Mesenchymal stem cell (in vitro differentiated cells and primary cell): Measurements from ENCODE around the gene SEMA3C.
"Not testable (repeated sequence)": the region's sequence is repeated elsewhere in the genome, so short reads cannot be mapped to it uniquely, and the experiment has no call there.

Source experiments
- DNase-seq: peaks from one replicate; pipeline ENCODE4 v3.0.0-alpha.2; 2013
- H2AFZ ChIP-seq: one replicate; pipeline ENCODE4 v1.6.1; 2013; ENCODE audit warnings: low read depth, mild to moderate bottlenecking, control low read depth, inconsistent platforms, low read length, moderate library complexity
- H2AK5ac ChIP-seq: 2 replicates; pipeline ENCODE4 v1.6.1; 2013; ENCODE audit warnings: low read length, moderate library complexity, mild to moderate bottlenecking, inconsistent platforms; ENCODE audit not compliant: severe bottlenecking
- H2BK120ac ChIP-seq: one replicate; pipeline ENCODE4 v1.6.1; 2013; ENCODE audit warnings: low read depth, mild to moderate bottlenecking, inconsistent platforms, low read length, moderate library complexity
- H2BK12ac ChIP-seq, 2 experiments: one replicate each; pipeline ENCODE4 v1.6.1; 2013; ENCODE audit warnings: inconsistent platforms in 2 of 2, low read length in 2 of 2, mild to moderate bottlenecking in 2 of 2, moderate library complexity in 2 of 2, control low read depth in 1 of 2
- H2BK15ac ChIP-seq: one replicate; pipeline ENCODE4 v1.6.1; 2013; ENCODE audit warnings: mild to moderate bottlenecking, low read depth, inconsistent platforms; ENCODE audit not compliant: poor library complexity, severe bottlenecking
- H2BK5ac ChIP-seq: 2 replicates; pipeline ENCODE4 v1.6.1; 2013; ENCODE audit warnings: low read depth, mild to moderate bottlenecking, low read length, control low read depth, inconsistent platforms; ENCODE audit not compliant: poor library complexity, severe bottlenecking
- H3K14ac ChIP-seq, 2 experiments: one replicate each; pipeline ENCODE4 v1.6.1; 2013; ENCODE audit warnings: inconsistent platforms in 2 of 2, low read length in 2 of 2, control low read depth in 1 of 2, mild to moderate bottlenecking in 1 of 2, moderate library complexity in 1 of 2
- H3K18ac ChIP-seq, 2 experiments: one replicate each; pipeline ENCODE4 v1.6.1; 2013; ENCODE audit warnings: inconsistent platforms in 2 of 2, low read length in 2 of 2, control low read depth in 1 of 2, low read depth in 1 of 2, mild to moderate bottlenecking in 1 of 2
- H3K23ac ChIP-seq, 2 experiments: one replicate each; pipeline ENCODE4 v1.6.1; 2013; ENCODE audit warnings: inconsistent platforms in 2 of 2, low read length in 2 of 2, mild to moderate bottlenecking in 2 of 2, moderate library complexity in 2 of 2, control low read depth in 1 of 2
- H3K27ac ChIP-seq: 2 replicates; pipeline ENCODE4 v1.5.1; 2013; ENCODE audit warnings: mild to moderate bottlenecking, moderate library complexity, low read length, control low read depth, inconsistent platforms; ENCODE audit not compliant: poor library complexity, severe bottlenecking
- H3K27me3 ChIP-seq, 2 experiments: 2 replicates each; pipeline versions ENCODE4 v1.6.1 to v1.7.0; 2013; ENCODE audit warnings: low read length in 2 of 2, mild to moderate bottlenecking in 2 of 2, moderate library complexity in 2 of 2, control low read depth in 1 of 2, inconsistent platforms in 1 of 2; ENCODE audit not compliant: control insufficient read depth in 1 of 2, insufficient read depth in 1 of 2
- H3K36me3 ChIP-seq, 2 experiments: 2 replicates each; pipeline versions ENCODE4 v1.6.1 to v1.7.0; 2013; ENCODE audit warnings: low read length in 2 of 2, control low read depth in 1 of 2, inconsistent platforms in 1 of 2, low read depth in 1 of 2, mild to moderate bottlenecking in 1 of 2; ENCODE audit not compliant: insufficient read depth in 2 of 2, control insufficient read depth in 1 of 2
- H3K4ac ChIP-seq, 2 experiments: one replicate each; pipeline ENCODE4 v1.6.1; 2013; ENCODE audit warnings: inconsistent platforms in 2 of 2, low read length in 2 of 2, mild to moderate bottlenecking in 2 of 2, moderate library complexity in 2 of 2, control low read depth in 1 of 2, low read depth in 1 of 2
- H3K4me1 ChIP-seq: 2 replicates; pipeline ENCODE4 v1.6.1; 2013; ENCODE audit warnings: low read depth, low read length, control low read depth; ENCODE audit not compliant: control insufficient read depth, insufficient read depth
- H3K4me2 ChIP-seq: 2 replicates; pipeline ENCODE4 v1.6.1; 2013; ENCODE audit warnings: low read length, mild to moderate bottlenecking, inconsistent platforms; ENCODE audit not compliant: poor library complexity, severe bottlenecking
- H3K4me3 ChIP-seq, 2 experiments: 2 replicates each; pipeline versions ENCODE4 v1.5.1 to v1.7.0; 2013; ENCODE audit warnings: low read length in 2 of 2, mild to moderate bottlenecking in 2 of 2, control low read depth in 1 of 2, low read depth in 1 of 2; ENCODE audit not compliant: insufficient read depth in 1 of 2
- H3K79me1 ChIP-seq: replicated peaks from 2 replicates; pipeline ENCODE4 v1.6.1; 2013; ENCODE audit warnings: mild to moderate bottlenecking, control low read depth, low read length, inconsistent platforms; ENCODE audit not compliant: poor library complexity, severe bottlenecking
- H3K9ac ChIP-seq: 2 replicates; pipeline ENCODE4 v1.7.0; 2013; ENCODE audit warnings: mild to moderate bottlenecking, low read length, moderate library complexity
- H3K9me3 ChIP-seq: 2 replicates; pipeline ENCODE4 v1.7.0; 2013; ENCODE audit warnings: mild to moderate bottlenecking, low read length; ENCODE audit not compliant: control insufficient read depth
- H4K8ac ChIP-seq: one replicate; pipeline ENCODE4 v1.6.1; 2013; ENCODE audit warnings: inconsistent platforms, mild to moderate bottlenecking, low read length, moderate library complexity
- H4K91ac ChIP-seq: one replicate; pipeline ENCODE4 v1.6.1; 2013; ENCODE audit warnings: mild to moderate bottlenecking, low read length, inconsistent platforms
- WGBS: methylation state at CpG from one replicate; pipeline ENCODE4 v1.1.7; 2013; ENCODE audit warnings: mixed read lengths; 5-methylcytosine and 5-hydroxymethylcytosine counted together

Gene SEMA3C

GRCh38 chr7:80926955-80927354 lies 8.1 kb upstream of the SEMA3C start:
- H2BK5ac ChIP-seq = not testable (repeated sequence)

GRCh38 chr7:80924090-80924489 lies 5.2 kb upstream of the SEMA3C start:
- Histone ChIP-seq H3K27me3 (no peaks in the 10 kb centered on the region), H3K9me3 (no peaks in the 10 kb centered on the region), H3K27ac (no peak overlapping the region), H3K4me3 (no peak overlapping the region), H2AK5ac (no peak overlapping the region), H3K9ac (no peak overlapping the region), H4K91ac (no peak overlapping the region), H3K4me2 (no peak overlapping the region), H3K18ac (no peak overlapping the region), H3K36me3 (no peaks in the 10 kb centered on the region), H2AFZ (no peak overlapping the region), H3K14ac (no peak overlapping the region), H2BK120ac (no peak overlapping the region), H3K79me1 (no peaks in the 10 kb centered on the region), H3K4ac (no peak overlapping the region), H3K23ac (no peak overlapping the region), H2BK12ac (no peak overlapping the region), H4K8ac (no peak overlapping the region), H2BK15ac (no peak overlapping the region), H3K4me1 (peaks cover 1% of the 10 kb centered on the region), H2BK5ac (no peak overlapping the region)
- no peak for DNase-seq
- no CpG with 5 or more reads among the region's 2 CpGs for WGBS

More at GRCh38 chr7:80926955-80927354, 8.1 kb upstream of the SEMA3C start:
- H3K14ac ChIP-seq, DNase-seq, H2AK5ac ChIP-seq, H3K27ac ChIP-seq, H3K18ac ChIP-seq, H2BK120ac ChIP-seq, H3K36me3 ChIP-seq, H3K9me3 ChIP-seq, H3K4ac ChIP-seq, H4K91ac ChIP-seq, H3K23ac ChIP-seq, H3K4me2 ChIP-seq, H3K9ac ChIP-seq, H3K4me1 ChIP-seq, H3K27me3 ChIP-seq, H2AFZ ChIP-seq, H3K4me3 ChIP-seq, H3K79me1 ChIP-seq, H4K8ac ChIP-seq, H2BK12ac ChIP-seq, H2BK15ac ChIP-seq: not testable (repeated sequence)
- 98% methylated on average over 6 of the region's 6 CpGs for WGBS

- Histone ChIP-seq H3K4me1 (peaks cover 1% of the 10 kb centered on the region), H2BK15ac (no peak overlapping the region), H3K23ac (no peak overlapping the region), H3K27me3 (no peaks in the 10 kb centered on the region), H2BK12ac (no peak overlapping the region), H3K4ac (no peak overlapping the region), H3K14ac (no peak overlapping the region), H2AK5ac (no peak overlapping the region), H2AFZ (no peak overlapping the region), H3K4me2 (no peak overlapping the region), H4K91ac (no peak overlapping the region), H3K9ac (no peak overlapping the region), H3K36me3 (no peaks in the 10 kb centered on the region), H3K27ac (no peak overlapping the region), H3K18ac (no peak overlapping the region), H3K4me3 (no peak overlapping the region), H3K79me1 (no peaks in the 10 kb centered on the region), H2BK5ac (no peak overlapping the region), H2BK120ac (no peak overlapping the region), H3K9me3 (no peaks in the 10 kb centered on the region), H4K8ac (no peak overlapping the region)
- no peak for DNase-seq
- 84% methylated on average over 3 of the region's 4 CpGs for WGBS
Observed at GRCh38 chr7:80923211-80923612, 4.4 kb upstream of the SEMA3C start.

GRCh38 chr7:80922253-80923049 lies 3.6 kb upstream of the SEMA3C start:
- H3K9ac ChIP-seq = no peak overlapping the region
- H3K9me3 ChIP-seq = no peaks in the 10 kb centered on the region
- no peak overlapping the region for H3K23ac ChIP-seq
- H2AK5ac ChIP-seq = no peak overlapping the region
- H3K79me1 ChIP-seq = no peaks in the 10 kb centered on the region
- no peak overlapping the region for H3K18ac ChIP-seq
- no peaks in the 10 kb centered on the region for H3K27me3 ChIP-seq
- peaks cover 1% of the 10 kb centered on the region for H3K4me1 ChIP-seq
- WGBS = 100% methylated on average over 1 of the region's 5 CpGs
- H3K27ac ChIP-seq = no peak overlapping the region
- no peak overlapping the region for H2BK120ac ChIP-seq
- no peak overlapping the region for H2BK5ac ChIP-seq
- no peak overlapping the region for H3K4ac ChIP-seq
- no peak overlapping the region for H3K4me3 ChIP-seq
- no peak for DNase-seq
- H3K14ac ChIP-seq = no peak overlapping the region
- H3K4me2 ChIP-seq = no peak overlapping the region
- H2AFZ ChIP-seq = no peak overlapping the region
- H4K8ac ChIP-seq = no peak overlapping the region
- no peak overlapping the region for H2BK12ac ChIP-seq
- H4K91ac ChIP-seq = no peak overlapping the region
- H3K36me3 ChIP-seq = no peaks in the 10 kb centered on the region
- no peak overlapping the region for H2BK15ac ChIP-seq
